GM21367 (cell line): ENCODE results near the gene CDC42EP5.
"Not testable (repeated sequence)": the region's sequence is repeated elsewhere in the genome, so short reads cannot be mapped to it uniquely, and the experiment has no call there.

ENCODE experiments used
- ATAC-seq: cut with Tn5 transposase; IDR thresholded peaks from one replicate; pipeline ENCODE4 v1.9.1; 2021; ENCODE audit not compliant: unreplicated experiment

CDC42EP5 gene

DNA sequence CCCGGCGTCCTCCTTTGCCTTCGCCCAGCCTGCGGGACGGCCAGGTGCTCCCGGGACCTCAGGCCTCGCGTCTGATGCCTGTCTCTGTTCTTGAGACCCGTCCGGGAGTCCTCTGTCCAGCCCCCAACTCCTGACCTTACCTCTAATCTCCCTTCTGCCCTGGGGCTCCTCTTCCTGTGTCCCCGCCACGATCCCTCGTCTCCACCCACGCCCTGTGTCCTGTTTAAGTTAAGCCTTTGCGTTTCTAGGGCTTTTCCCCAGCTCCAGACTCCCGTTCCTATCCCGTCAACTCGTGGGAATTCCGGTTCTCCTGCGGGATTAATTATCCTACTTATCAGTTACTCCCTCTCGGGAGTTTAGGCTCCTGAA, 23.4 kb downstream of the CDC42EP5 start:
- ATAC-seq: no peak

DNA sequence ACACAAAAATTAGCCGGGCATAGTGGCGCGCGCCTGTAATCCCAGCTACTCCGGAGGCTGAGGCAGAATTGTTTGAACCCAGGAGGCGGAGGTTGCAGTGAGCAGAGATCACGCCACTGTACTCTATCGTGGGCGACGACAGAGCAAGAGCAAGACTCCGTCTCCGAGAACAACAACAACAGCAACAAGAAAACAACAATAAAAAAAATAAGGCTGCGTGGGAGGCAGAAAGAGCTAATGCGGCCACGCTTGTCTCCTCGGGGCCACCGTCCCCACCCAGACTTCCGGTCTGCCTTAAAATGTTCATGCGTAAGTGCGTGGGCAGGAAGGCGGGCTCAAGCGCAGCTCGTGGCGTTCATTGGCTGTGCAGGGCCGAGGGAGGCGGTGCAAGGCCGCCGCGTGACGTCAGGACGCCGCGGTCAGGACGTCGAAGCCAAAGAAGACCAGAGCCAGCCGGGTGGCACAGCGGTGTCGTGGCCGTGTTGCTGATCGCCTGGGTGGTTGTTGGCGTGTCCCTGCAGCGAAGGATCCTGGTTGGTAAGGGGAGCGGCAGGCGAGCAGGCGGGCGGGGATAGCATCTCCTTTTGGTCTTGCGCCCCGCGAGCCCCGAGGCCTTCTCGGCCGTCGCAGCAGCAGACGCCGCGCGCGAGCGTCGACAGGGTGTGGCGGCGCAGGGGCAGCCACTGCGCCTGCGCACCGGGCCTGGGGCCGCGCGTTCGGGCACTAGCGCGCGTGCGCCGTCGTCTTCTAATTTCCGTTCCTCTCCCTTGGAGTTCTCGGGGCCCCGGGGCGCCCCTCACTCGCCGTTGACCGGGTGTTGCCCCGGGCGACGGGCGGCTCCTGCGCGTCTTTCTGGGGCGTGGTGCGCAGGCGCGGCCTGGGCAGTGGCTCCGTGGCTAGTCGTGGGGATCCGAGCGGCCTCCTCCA, 24.1 kb downstream of the CDC42EP5 start, which contains the start of gene LENG8:
TSS of gene LENG8 (plus strand) at position 426 of the 927 bp plus-strand sequence. CDS start 2,146 bp downstream, outside the sequence.
- peak; percentile 69 for ATAC-seq

DNA sequence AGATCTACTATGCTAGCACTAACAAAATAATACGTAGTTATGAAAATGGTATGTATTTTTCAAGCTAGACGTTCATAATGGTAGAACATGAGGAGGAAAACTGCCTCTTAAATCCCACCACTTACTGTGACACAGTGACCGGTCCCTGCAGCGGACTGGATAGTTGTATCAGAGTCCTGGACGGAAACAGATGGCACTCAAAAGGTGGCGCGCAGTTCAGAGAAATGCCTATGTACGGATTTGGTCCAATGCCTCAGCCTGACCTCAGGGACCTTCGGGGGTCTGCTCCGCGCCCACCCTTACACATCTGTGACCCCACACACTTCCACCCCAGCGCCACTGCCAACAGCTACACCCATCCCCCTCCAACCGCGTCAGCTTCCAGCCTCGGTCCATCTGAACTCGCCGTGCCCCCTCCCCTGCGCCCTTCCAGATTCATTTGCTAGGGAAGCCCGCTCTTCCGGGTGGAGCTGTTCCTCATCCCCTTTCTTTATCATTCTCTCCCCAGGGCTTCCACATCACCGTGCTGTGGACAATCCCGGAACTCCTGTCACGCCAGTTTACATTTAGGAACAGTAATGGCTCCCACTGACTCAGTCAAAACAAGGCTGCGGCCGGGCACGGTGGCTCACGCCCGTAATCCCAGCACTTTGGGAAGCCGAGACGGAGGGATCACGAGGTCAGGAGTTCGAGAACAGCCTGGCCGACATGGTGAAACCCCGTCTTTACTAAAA, 24.9 kb downstream of the CDC42EP5 start:
- no peak for ATAC-seq

DNA sequence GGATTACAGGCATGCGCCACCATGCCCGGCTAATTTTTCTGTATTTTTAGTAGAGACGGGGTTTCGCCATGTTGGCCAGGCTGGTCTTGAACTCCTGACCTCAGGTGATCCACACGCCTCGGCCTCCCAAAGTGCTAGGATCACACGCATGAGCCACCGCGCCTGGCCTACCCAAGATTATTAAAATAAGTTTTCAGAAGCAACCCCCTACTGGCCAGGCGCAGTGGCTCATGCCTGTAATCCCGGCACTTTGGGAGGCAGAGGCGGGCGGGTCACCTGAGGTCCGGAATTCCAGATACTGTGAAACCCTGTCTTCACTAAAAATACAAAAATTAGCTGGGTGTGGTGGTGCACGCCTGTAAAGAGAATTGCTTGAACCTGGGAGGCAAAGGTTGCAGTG, 26.7 kb downstream of the CDC42EP5 start:
- not testable (repeated sequence) for ATAC-seq

DNA sequence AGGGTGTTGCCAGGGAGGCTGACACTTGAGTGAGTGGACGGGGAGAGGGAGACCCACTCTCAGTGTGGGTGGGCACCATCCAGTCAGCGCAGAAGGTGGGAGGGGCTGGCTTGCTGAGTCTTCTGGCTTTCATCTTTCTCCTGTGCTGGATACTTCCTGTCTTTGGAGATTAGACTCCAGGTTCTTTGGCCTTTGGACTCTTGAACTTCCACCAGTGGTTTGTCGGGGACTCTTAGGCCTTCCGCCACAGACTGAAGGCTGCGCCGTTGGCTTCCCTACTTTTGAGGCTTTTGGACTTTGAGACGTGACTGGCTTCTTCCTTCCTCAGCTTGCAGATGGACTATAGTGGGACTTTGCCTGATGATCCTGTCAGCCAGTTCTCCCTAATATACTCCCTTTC, 28.4 kb downstream of the CDC42EP5 start:
- no peak for ATAC-seq

DNA sequence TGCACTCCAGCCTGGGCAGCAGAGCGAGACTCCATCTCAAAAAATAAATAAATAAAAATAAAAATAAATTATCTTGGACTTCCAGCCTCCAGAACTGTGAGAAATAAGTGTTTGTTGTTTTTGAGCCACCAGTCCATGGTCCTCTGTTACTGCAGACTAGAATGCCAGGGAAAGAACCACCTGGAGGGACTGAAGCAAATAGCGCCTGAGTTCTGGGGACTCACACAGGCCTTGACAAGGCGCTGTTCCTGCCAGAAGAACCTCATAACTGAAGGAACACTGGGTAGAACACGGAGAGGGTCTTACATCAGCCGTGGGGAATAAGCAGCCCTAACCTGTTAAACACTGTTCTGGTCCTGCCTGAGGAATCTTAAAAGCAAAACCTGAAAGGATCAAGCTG, 32.5 kb downstream of the CDC42EP5 start:
- no peak for ATAC-seq

DNA sequence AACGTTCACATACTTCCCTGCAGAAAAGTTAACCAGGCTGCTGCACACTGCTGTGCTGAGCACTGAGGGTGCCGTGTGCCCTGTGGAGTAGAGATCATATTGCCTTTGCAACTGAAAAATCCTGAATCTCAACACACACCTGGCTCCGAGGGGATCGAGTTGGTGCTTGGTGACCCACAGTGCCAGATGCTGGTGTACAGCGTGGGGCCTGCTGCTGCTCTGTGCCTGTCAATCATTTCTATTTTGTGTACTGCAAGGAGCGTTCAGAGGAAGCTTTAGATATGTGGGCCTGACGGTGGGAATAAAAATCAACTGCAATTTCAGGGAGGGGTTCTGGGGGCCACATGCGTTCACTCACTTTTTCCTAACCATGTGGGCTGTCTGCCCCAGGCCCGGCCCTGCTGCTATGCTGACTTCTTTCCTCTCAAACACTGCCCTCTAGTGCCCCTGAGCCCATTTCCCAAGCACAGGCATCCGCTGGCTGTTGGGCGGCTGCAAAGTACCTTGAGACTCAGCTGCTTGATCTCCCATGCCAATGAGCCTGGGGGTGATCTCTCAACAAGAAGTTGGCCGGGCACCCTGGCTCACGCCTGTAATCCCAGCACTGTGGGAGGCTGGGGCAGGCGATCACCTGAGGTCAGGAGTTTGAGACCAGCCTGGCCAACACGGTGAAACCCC, 33.8 kb downstream of the CDC42EP5 start:
- no peak for ATAC-seq

DNA sequence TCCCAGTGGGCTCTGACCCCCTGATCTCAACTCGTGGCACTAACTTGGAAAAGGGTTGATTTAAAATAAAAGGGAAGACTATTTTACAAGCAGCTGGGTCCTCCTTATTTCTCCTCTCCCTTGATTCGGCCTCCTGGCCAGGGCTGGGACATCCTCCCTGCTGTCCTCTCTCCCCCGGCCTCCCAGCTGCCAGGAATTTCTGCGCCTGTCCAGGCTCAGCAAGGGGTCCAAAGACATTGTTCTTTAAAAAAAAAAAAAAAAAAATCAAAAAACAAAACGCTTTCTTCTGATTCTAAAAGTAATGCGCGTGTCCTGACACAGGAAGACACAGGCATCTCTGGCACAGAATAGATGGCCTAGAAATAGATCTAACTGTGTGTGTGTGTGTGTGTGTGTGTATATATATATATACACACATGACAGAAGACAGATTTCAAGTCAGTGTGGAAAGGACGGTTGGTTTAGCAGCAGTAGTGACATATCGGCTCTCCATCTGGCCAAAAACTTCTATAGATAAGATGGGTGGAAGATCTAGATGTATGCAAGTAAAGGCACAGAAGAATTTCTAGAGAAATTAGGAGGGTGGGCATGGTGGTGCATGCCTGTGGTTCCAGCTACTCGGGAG, 36.4 kb downstream of the CDC42EP5 start:
- ATAC-seq: no peak

DNA sequence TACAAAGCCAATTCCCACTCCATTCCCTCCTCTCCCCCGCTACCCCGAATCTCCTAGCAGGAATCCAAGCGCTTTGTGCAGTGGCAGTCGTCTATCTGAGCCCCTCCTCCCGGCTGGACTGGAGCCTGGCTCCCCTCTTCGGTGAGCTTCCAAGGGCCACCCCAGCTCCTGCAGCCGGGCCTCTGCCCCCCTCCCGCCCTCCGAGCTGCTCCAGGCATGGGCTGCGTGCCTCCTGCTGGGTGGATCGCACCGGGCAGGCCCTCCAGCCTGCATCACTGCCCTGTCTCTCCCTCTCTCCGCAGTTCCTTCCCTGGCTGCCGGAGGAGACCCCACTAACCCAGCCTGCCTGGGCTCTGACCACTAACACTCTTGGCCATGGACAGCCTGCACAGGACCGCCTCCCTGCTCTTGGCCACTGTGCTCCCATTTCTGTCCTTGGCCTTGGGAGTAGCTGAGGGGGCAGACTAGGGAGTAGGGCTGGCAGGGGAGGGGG, 37.0 kb downstream of the CDC42EP5 start:
- ATAC-seq: no peak

DNA sequence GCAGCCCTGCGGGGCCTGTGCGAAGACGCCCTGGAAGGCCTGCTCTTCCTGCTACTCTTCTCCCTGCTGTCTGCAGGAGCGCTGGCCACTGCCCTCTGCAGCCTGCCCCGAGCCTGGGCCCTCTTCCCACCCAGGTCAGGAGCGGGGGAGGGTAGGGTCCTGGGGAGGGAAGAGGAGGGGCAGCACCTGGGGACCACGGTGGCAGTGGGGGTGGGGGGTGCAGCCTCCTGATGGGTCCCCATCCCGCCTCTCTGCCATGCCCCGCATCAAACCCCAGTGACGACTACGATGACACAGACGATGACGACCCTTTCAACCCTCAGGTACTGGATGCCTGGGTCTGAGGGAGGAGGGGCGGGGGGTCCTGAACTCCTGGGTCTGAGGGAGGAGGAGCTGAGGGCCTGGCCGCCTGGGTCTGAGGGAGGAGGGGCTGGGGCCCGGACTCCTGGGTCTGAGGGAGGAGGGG, 37.5 kb downstream of the CDC42EP5 start:
- no peak for ATAC-seq

DNA sequence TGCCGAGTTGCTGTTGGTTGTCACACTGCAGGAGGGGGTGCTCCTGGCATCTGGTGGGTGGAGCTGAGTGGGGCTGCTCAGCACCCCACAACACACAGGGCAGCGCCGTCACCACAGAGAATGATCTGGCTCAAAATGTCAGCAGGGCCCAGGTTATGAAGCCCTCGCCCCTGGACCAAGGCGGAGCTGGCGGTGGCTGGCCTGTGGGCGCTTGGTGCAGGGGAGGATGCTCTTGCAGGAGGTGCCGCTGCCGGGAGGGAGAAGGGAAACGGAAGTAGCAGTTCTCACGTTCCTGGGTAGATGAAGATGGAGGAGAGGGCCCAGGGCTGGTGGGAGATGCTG, 38.3 kb downstream of the CDC42EP5 start:
- ATAC-seq: no peak

DNA sequence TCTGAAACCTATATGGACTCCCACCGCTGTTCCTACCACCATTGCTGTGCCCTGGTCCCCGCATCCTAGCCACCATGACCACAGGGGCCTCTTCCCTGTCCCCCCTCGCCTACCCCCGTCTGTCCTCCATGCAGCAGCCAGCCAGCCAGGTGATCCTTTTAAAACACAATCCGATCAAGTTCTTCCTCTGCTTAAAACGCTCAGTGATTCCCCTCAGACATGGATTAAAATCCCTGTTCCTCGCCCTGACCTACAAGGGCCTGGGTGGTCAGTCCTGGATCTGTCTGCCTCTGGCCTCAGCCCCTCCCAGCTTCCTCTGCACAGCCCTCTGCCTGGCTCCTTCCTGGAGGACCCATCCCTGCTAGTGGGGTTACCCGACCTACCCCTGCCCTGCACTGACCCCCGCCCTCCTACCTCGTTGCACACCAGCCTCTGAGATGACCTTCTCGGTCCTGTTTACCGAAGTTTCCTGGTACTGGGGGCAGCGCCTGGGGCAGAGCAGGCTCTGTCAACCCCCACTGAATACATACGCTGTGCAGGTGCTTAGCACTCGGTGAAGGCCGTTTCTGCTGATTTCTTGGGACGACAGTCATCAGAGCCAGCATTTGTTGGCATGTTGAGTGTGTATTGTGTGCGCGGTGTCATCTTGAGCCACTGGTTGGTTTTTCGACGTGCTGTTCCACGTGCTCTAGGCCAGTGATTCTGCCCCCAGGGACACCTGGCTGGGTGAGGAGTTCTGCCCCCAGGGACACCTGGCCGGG, 38.8 kb downstream of the CDC42EP5 start:
- ATAC-seq: no peak

DNA sequence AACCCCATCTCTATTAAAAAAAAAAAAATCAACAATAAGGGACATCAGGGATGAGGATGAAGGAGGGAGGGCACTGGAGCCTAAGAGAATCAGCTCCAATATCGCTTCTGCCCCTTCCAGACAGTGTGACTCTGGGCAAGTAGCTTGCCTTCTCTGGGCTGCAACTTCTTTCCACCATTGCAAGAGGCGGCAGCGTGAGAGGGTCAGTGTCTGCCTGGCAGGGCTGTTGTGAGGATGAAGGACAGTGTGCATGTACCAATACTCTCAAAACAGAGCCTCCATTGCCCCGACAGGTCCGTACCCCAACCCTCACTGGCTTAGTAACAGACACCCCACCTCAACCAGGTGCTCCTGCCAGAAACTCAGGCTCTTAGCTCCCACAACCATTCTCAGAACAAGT, 39.4 kb downstream of the CDC42EP5 start:
- no peak for ATAC-seq

DNA sequence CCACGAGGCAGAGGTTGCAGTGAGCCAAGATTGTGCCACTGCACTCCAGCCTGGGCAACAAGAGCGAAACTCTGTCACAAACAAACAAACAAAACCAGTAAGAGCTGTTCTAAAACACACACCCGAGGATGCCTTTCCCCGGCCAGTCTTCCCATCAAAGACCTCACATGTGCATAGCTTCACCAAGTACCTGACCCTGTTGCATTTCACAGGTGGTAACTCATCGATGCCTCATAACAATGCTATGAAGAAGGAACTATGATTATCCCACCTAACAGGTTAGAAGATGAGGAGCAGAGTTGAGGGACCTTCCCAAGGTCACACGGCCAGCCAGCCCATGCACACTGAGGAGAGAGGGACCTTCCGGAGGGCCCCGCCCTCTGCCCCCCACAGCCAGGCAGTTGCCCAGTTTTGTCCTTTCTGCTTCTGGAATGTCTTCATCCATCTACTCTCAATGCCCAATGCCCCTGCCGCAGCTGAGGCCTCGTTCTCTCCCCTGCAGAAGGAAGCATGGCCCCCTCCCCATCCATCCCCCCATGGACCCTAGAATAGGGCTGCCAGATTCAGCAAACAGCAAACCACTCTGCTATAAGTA, 40.9 kb downstream of the CDC42EP5 start:
- ATAC-seq: no peak

DNA sequence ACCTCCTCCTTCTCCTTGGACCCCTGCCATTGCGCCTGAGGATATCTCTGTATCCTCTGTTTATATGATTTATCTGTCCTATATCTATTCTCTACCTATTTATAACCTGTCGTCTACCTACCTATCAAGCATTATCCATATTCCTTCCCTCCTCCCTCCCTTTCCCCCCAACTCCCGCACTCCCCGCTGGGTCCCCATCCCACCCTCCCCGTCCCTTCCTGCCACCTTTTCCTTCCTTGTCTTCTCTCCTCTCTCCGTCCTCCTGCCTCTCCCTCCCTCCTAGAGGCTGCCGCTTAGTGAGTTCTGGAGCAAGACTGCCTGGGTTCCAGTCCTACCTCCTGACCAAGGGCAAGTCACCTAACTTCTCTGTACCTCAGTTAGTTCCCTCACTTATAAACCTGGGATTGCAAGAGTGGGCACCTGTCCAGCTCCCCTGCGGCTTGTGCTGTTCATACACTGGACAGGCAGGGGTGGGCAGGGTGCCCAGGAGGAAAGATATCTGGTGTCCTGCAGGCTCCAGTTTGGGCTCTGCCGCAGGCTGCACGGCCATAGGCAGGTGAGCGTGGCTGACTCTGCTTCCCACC, 41.7 kb downstream of the CDC42EP5 start:
- ATAC-seq: no peak

DNA sequence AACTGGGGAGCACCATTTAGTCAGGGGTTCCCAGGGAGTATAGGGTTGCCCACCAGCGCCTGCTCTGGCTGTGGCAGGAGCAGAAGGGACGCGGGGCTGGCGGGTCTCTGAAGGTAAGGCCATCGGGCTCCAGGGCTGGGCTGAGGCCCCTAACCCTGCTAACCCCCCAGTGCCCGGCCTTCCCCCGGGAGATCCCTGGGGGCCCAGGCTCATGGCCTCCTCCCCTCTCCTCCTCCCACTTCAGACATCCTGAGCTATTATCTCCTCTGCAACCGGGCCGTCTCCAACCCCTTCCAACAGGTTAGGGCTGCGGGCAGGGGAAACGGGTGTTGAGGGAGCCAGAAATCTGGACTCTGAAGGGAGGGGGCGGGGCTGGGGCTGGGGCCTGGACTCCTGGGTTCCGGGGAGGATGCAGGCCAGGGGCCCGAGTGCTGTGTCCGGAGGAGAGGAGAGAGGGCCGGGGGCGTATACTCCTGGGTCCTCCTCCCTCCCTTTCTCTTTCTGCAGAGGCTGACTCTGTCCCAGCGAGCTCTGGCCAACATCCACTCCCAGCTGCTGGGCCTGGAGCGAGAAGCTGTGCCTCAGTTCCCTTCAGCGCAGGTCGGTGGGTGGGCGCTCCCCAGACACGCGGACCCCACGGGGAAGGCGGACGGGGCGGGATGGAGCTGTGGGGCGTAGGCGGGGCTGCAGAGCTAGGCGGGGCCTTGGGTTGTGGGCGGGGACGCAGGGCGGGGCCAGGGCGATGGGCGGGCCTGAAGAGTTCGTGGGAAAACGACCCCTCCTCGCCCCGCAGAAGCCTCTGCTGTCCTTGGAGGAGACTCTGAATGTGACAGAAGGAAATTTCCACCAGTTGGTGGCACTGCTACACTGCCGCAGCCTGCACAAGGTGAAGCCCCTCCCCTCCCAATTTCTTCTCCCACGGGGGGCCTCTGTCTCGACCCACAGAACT, 42.5 kb downstream of the CDC42EP5 start:
- ATAC-seq: no peak

DNA sequence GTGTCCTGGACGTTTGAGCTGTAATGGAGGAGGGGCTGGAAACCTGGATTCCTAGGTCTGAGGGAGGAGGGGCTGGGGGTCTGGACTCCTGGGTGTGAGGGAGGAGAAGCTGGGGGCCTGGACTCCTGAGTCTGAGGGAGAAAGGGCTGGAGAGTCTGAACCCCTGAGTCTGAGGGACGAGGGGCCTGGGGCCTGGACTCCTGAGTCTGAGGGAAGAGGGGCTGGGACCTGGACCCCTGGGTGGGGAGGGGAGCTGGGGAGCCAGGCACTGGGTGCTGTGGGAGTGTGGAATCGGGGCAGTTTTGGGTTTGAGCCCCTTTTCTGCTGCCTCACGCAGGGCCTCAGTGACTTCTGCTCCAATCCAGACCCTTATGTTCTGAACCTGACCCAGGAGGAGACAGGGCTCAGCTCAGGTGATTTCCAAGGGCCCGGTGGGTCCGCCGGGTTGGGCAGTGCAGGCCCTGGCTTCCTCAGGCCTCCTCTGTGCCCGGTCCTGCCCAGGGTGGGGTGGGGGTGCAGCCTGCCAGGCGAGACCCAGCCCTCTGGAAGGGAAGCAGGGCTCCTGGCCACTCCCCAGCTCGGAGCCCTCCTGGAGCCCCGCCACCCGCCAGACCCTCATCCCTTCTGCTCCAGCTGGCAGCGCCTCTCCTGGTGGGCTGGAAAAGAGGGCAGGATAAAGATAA, 43.4 kb downstream of the CDC42EP5 start:
- ATAC-seq: no peak

DNA sequence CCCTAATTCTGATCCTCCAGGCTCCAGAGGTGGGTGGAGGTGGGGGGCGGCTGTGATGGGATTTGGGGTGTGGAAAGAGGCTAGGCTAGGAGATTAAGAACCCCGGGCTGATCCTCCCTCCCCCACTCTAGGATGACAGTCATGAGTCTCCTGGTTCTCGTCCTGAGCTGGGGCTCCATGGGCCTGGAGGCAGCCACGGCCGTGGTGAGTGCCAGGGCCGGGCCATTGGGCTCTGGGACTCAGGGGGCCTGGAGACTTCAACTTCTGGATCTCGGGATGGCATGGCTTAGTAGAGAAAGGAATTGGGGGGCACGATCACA, 44.0 kb downstream of the CDC42EP5 start:
- ATAC-seq: no peak
